ENCODE measurements around the gene PHF11.
"Not testable (repeated sequence)": the region's sequence is repeated elsewhere in the genome, so short reads cannot be mapped to it uniquely, and the experiment has no call there.

PHF11 gene

GRCh38 chr13:49550942-49551644, 55.3 kb downstream of the PHF11 start:
- DNase-seq, result no peak

GRCh38 chr13:49553888-49554287, 58.1 kb downstream of the PHF11 start:
- no peak for DNase-seq

- no peak for DNase-seq
These were observed 58.6 kb downstream of the PHF11 start for GRCh38 chr13:49554387-49554786.

GRCh38 chr13:49559006-49559405, 63.3 kb downstream of the PHF11 start:
- DNase-seq, result no peak

GRCh38 chr13:49560270-49561061, 64.7 kb downstream of the PHF11 start:
- DNase-seq, result no peak

- DNase-seq, result no peak
These were observed 65.3 kb downstream of the PHF11 start for GRCh38 chr13:49561062-49561410.

- DNase-seq, result no peak
These were observed 67.8 kb downstream of the PHF11 start for GRCh38 chr13:49563516-49563915.

- not testable (repeated sequence) for DNase-seq
These were observed 69.7 kb downstream of the PHF11 start for GRCh38 chr13:49565461-49565860.

GRCh38 chr13:49566461-49566860, 70.7 kb downstream of the PHF11 start:
- no peak for DNase-seq

- no peak for DNase-seq
These were observed 71.7 kb downstream of the PHF11 start for GRCh38 chr13:49567491-49567890.

- DNase-seq, result no peak
These were observed 74.4 kb downstream of the PHF11 start for GRCh38 chr13:49569993-49570689.

GRCh38 chr13:49571299-49572240, 75.8 kb downstream of the PHF11 start:
- DNase-seq, result no peak

All from amniotic stem cell (primary cell).